ENCODE measurements around the gene UBXN10.

- no peak for TF ChIP-seq CTCF (IDR thresholded peaks at IDR 0.05; ENCODE audit: insufficient read depth, low read depth, low read length)
- no peak for TF ChIP-seq EZH2 (IDR thresholded peaks at IDR 0.05; ENCODE audit: insufficient read depth, low read length)
These were observed 43.3 kb downstream of the UBXN10 start for GRCh38 chr1:20229171-20229570.

Data from astrocyte (in vitro differentiated cells and primary cell).